Colonic mucosa (tissue), 4 donors: ENCODE measurements around the gene NANOS3. TPM values are rescaled to one million over a fixed set of nuclear protein-coding genes. Genes with fewer than 3 reads are reported as not detected.
A peak's percentile ranks its signal among the peaks of the same experiment; 100 is the strongest.

Experiments used
- DNase-seq: peaks from one replicate; pipeline ENCODE4 v3.0.0-alpha.2; 2020
- H3K27ac ChIP-seq: fragments of 200-600 bp; one replicate; pipeline ENCODE4 v1.8.0; 2021
- H3K27me3 ChIP-seq: fragments of 200-600 bp; one replicate; pipeline ENCODE4 v1.8.0; 2021
- H3K36me3 ChIP-seq: fragments of 200-600 bp; one replicate; pipeline ENCODE4 v1.8.0; 2021
- H3K4me1 ChIP-seq: fragments of 200-600 bp; one replicate; pipeline ENCODE4 v1.8.0; 2021; ENCODE audit warnings: mild to moderate bottlenecking
- H3K4me3 ChIP-seq: fragments of 200-600 bp; one replicate; pipeline ENCODE4 v1.8.0; 2021
- H3K9ac ChIP-seq, 2 donors: one replicate each; pipeline ENCODE4 v1.7.0; 2013; ENCODE audit warnings: control low read depth in 2 of 2, low read depth in 2 of 2, low read length in 2 of 2
- H3K9me3 ChIP-seq: fragments of 200-600 bp; one replicate; pipeline ENCODE4 v1.8.0; 2021
- intact Hi-C: fragments of 100-400 bp; cut with DNase I; formaldehyde crosslinking; loops from one replicate; pipeline ENCODE4 v1.14.1; 2022
- total RNA-seq, 2 donors: library from RNA; stranded (reverse); fragmentation: NEBNext Ultra II Directional in 1 of 2; extraction: Animal tissue kit (Norgen Biotek cat#: 25700) in 1 of 2; gene quantifications; one replicate each; pipeline ENCODE4 v1.2.1, GENCODE V29; 2021
- TF ChIP-seq, protein P1 (sequence below): fragments of 200-600 bp; IDR thresholded peaks from one replicate; pipeline ENCODE4 v1.8.0; 2022; ENCODE audit warnings: antibody characterized with exemption, mild to moderate bottlenecking
- donor health status: healthy.
- donor health status: DM: no; HTN: no; CAD: no.
- donor health status: DM: no; HTN: no; CAD: no.

The NANOS3 gene
- total RNA-seq, 2 donors from 2014 or later, result not detected

DNA sequence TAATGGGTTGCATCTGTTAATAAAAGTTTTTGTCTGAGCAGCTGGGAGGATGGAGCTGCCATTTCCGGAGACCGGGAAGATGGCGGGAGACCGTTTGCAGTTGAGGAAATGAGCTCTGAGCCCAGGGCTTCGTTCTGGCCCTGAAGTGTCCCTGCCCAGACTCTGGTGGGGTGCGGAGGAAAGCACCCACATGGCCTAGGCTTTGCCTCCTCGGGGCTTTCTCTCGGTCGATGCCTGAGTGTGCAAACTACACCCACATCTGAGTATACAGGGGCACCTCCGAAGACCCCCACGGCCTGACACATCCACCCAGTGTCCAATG is 15.6 kb upstream of the NANOS3 start:
- Histone ChIP-seq H3K4me1 (no peaks in the 10 kb centered on the region), H3K9me3 (no peaks in the 10 kb centered on the region), H3K27me3 (no peaks in the 10 kb centered on the region), H3K27ac (peak overlapping the region; percentile 87), H3K4me3 (peak overlapping the region; percentile 39), H3K9ac (peak overlapping the region; percentile 61 to 87), H3K36me3 (no peaks in the 10 kb centered on the region)
- no peak for DNase-seq
- TF ChIP-seq, protein P1, sequence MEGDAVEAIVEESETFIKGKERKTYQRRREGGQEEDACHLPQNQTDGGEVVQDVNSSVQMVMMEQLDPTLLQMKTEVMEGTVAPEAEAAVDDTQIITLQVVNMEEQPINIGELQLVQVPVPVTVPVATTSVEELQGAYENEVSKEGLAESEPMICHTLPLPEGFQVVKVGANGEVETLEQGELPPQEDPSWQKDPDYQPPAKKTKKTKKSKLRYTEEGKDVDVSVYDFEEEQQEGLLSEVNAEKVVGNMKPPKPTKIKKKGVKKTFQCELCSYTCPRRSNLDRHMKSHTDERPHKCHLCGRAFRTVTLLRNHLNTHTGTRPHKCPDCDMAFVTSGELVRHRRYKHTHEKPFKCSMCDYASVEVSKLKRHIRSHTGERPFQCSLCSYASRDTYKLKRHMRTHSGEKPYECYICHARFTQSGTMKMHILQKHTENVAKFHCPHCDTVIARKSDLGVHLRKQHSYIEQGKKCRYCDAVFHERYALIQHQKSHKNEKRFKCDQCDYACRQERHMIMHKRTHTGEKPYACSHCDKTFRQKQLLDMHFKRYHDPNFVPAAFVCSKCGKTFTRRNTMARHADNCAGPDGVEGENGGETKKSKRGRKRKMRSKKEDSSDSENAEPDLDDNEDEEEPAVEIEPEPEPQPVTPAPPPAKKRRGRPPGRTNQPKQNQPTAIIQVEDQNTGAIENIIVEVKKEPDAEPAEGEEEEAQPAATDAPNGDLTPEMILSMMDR, result no peak
- intact Hi-C loops, result loop anchor here (5.0 kb wide), 1 partner anchor 264 kb away; no protein-coding TSS in a partner anchor

DNA sequence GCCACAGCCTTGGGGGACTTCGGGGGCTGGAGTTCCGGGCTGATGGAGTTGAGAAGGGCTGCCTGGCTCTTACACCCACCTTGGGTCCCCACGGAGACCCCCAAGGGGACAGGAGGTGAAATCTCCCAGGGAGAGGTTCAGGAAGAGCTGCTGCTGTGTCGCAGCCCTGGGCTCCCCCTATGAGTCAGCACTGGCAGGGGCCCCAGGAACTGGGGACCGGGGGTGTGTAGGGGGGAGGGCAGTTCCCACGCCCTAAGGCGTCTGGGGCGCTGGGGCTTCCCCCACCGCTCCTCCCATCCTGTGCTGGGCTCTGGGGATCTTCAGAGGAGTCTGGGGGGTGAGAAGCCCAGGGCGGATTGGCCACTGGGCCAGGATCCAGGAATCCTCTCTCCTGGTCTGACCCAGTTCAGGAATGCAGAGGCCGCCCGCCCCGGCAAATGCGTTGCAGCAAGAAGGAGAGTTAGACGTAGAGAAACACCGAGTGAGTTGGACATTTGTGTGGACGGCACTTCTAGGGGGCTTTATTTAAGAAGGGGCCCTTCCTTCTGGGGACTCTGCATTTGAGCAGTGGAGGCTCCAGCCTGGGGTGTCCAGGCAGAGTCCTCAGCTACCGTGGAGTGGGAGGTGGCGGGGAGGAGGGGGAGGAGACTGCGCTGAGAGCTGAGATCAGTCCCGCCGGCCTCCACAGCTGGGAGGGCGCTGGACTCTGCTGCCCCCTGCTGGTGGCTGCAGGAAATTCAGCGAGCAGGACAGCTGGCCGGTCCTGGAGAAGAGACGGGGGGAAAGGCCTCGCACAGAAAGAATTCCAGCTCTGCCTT is 15.0 kb upstream of the NANOS3 start:
- peak; percentile 94 for DNase-seq
- peak overlapping the region; percentile 39 for H3K4me3 ChIP-seq

DNA sequence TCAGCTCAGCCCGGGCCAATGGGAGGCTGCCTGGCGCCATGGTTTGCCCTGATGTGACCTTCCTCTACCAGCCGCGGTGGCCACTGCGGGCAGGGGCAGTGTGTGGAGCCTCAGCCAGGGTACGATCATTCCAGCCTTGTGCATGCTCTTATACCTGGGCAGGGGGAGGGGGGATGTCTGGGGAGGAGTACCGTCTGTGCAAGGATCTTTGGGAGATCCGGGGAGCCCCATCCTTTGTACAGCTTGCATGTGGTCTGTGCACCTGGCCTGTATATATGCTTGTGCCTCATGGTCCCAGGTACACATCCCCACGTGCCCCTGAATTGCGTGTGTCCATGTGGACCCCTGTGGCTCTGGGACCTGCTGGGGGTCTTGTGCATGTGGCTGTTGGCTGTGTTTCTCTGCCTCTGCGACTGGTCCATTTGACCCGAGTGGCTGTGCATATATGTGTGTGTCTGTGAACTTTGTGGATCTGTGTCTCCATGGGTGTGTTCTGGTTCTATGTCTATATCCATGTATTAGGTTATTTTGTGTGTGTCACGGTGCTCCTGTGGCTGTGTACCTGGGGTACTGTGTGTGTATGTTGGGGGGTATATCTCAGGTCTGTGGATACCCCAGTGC is 12.8 kb upstream of the NANOS3 start:
- no peak overlapping the region for H3K27ac ChIP-seq
- H3K36me3 ChIP-seq, result no peaks in the 10 kb centered on the region
- TF ChIP-seq, protein P1, result no peak
- no peaks in the 10 kb centered on the region for H3K27me3 ChIP-seq
- DNase-seq, result peak; percentile 29
- intact Hi-C loops, result loop anchor here (5.0 kb wide), 1 partner anchor 267 kb away; no protein-coding TSS in a partner anchor
- peak overlapping the region; percentile 1 to 13 for H3K9ac ChIP-seq
- H3K4me3 ChIP-seq, result no peak overlapping the region
- no peaks in the 10 kb centered on the region for H3K9me3 ChIP-seq
- no peaks in the 10 kb centered on the region for H3K4me1 ChIP-seq

More for the DNA sequence above, 15.0 kb upstream of the NANOS3 start:
- TF ChIP-seq, protein P1, result peak; percentile 99
- H3K9ac ChIP-seq, result peak overlapping the region; percentile 61 to 87
- peak overlapping the region; percentile 87 for H3K27ac ChIP-seq
- no peaks in the 10 kb centered on the region for H3K27me3 ChIP-seq
- intact Hi-C loops, result loop anchor here (2.0 to 5.0 kb wide), 2 partner anchors 77 to 265 kb away; no protein-coding TSS in a partner anchor
- no peaks in the 10 kb centered on the region for H3K4me1 ChIP-seq
- no peaks in the 10 kb centered on the region for H3K36me3 ChIP-seq
- H3K9me3 ChIP-seq, result no peaks in the 10 kb centered on the region

DNA sequence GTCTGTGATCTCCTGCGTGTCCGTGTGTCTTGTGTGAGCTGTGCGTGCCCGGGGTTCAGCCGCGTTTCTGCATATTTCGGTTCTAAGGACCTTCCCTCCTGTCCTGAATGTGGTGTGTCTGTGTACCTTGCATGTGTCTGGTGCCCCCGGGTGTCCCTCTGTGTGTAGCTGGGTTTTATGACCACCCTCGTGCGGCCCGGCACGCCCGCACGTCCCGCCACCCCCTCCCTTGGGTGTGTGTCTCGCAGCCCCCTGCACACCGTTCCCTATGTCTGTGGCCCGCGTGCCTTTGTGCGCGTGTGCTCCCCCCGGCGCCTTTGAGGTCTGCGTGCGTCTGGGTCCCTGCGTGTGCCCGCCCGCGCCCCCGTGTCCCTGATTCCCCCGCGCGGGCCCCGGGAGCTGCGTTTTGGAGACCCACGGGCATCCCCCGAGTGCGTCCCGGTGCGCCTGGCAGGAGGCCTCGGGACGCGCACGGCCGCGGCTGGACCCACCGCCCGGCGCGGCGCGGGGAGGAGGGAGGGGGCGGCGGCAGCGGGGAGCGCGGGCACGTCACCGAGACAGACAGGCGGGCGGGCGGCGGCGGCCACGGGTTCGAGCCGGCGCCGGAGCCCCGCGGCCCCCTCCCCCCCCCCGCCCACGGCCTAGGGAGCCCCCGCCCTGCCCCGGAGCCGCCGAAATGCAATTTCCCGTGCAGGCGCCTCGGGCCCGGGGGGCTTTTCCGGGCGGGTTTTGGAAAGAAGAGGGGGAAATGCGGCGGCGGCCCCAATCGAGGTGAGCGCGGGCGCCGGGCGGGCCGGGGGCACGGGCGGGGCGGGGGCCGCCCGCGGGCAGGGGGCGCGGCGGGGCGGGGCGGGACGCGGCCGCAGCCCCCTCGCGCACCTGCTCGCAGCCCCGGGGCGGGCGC is 12.0 kb upstream of the NANOS3 start:
- H3K9me3 ChIP-seq, result no peaks in the 10 kb centered on the region
- no peak overlapping the region for H3K27ac ChIP-seq
- no peaks in the 10 kb centered on the region for H3K36me3 ChIP-seq
- H3K9ac ChIP-seq, result peak overlapping the region; percentile 13 to 64
- H3K27me3 ChIP-seq, result no peaks in the 10 kb centered on the region
- intact Hi-C loops, result loop anchor here (5.0 kb wide), 1 partner anchor 268 kb away; no protein-coding TSS in a partner anchor
- no peak for DNase-seq
- peak overlapping the region; percentile 65 for H3K4me3 ChIP-seq
- TF ChIP-seq, protein P1, result no peak
- H3K4me1 ChIP-seq, result no peaks in the 10 kb centered on the region
